MV-4-11 (cell line): ENCODE data around the gene C9orf72.
"Not testable (repeated sequence)": the region's sequence is repeated elsewhere in the genome, so short reads cannot be mapped to it uniquely, and the experiment has no call there.

ENCODE experiments used
- DNase-seq: peaks from one replicate; lab custom pipeline; 2025; lab: John Stamatoyannopoulos, UW

The C9orf72 gene

DNA sequence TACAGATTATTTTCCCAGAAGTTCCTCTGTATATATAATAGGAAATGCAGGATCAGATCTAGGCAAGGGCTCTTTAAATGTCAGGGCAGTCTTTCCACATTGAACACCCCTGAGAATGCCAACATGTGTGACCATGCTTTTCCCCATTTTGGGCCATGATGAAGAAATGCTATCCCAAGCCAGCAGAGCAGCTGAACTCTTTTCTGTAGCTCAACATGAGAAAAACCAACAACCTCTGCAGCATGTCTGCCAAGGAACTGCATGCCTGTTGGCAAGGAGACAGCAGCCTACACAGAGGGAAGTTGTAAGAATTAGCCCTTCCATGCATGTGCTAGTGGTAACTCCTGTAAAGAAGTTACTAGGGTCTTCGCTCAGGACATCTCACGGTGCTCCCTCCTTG, 58.7 kb downstream of the C9orf72 start:
- DNase-seq, result no peak

GRCh38 chr9:27511771-27512170, 61.5 kb downstream of the C9orf72 start:
- DNase-seq, result no peak

DNA sequence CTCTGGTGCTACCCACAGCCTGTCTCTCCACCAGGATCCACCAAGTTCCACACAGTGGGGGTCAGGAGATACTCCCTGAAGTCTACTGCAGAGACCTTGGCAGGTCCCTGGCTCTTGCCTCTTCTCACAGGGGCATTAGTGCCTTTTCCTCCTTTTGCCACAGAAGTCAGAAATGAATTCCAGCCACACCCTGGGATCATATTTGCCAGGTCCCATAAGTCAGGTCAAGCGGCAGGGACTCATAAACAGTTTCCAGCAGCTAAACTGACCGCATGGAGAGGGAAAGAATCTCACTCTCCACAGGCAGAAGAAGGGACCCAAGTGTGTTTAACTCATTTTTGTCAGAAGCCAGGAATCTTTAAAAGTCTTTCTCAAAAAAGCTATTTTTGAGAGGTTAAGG, 62.5 kb downstream of the C9orf72 start:
- no peak for DNase-seq

DNA sequence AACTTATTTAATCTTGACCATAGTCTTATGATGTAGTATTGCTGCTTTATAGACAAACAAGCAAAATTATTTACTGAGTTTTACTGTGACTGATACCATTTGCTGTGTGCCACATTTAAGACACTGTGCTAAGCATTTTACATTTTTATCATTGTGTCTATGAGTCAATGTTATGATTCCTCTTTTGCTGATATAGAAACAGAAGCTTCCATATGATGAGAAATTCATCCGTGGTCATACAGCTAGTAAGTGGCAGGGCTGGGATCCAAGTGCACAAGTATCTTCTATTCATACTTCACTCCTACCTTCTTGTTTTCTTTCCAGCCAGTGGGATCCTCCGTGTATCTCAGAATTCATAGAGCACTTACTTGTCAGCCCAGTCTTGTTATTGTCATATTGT, 66.3 kb downstream of the C9orf72 start:
- no peak for DNase-seq

GRCh38 chr9:27505744-27506161, 67.5 kb downstream of the C9orf72 start:
- DNase-seq, result no peak

DNA sequence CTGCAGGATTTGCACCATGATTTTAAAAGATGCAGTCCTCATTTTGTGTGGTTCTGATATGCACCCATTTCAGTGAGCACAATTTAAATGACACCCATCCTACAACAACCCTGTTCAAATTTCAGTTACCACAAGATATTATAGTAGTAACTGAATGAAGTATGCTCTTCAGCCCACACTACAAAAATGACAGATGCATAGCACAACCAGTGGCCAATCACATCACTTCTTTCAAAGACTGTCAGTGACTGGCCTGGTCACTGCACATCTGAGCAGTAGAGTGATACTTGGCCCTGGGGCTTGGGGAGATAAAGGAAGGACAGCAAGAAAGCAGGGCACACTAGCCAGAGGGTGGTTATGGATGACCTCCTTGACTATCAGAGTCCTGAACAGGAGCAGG, 69.0 kb downstream of the C9orf72 start:
- no peak for DNase-seq

DNA sequence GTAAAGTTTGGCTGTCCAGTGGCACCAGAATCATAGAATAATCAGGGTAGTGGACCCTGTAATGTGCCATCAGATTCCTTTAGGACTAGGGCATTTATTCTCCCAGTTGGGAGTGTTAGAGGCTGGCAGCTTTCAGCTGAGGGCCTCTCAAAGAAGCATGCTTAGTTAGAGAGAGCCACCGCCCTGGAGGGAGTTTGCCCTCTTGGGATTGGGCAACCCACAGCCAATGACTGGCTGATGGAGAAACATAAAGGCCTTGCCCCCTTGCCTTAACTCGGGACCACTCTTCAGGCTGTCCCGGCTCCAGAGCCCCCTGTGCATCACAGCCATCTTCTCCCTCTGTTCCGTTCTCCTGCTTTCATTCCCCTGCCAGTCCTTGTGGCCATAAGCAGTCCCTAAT, 69.7 kb downstream of the C9orf72 start:
- no peak for DNase-seq

GRCh38 chr9:27500902-27501301, 72.4 kb downstream of the C9orf72 start:
- DNase-seq, result not testable (repeated sequence)

DNA sequence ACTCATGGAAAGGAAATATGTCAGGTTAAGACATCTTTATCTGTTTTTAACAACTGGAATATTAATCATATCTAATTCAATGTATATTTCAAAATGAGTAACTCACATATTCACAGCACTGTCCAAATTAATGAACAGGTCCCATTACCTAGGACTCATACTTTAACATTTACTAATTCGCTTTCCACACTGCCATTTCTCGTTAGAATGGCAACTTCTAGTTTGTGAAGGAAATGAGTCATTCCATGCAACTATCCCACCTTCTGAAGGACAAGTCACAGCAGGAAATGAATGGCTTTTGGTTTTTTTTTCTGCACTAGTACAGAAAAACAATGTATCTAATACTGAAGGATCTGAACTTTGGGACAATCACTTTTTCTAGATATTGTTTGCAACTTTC, 73.8 kb downstream of the C9orf72 start:
- peak; percentile 66 for DNase-seq

GRCh38 chr9:27497883-27498417, 75.3 kb downstream of the C9orf72 start:
- no peak for DNase-seq
